OCI-LY1 (cell line): ENCODE data around the gene HERPUD1.

Experiments used
- EZH2 ChIP-seq: fragments of 200-600 bp; sonication (generic), shearing (Covaris generic); IDR thresholded peaks from 2 replicates; pipeline ENCODE4 v1.8.0; 2017; ENCODE audit warnings: borderline replicate concordance, mixed run types, mild to moderate bottlenecking, antibody characterized with exemption, low read length, moderate library complexity, mixed read lengths
- TF ChIP-seq, protein P1 (sequence below): fragments of 200-600 bp; sonication (generic), shearing (Covaris generic); IDR thresholded peaks from 2 replicates; pipeline ENCODE4 v1.5.1; 2017; ENCODE audit warnings: mild to moderate bottlenecking, antibody characterized with exemption, low read length, moderate library complexity, mixed read lengths

DNA sequence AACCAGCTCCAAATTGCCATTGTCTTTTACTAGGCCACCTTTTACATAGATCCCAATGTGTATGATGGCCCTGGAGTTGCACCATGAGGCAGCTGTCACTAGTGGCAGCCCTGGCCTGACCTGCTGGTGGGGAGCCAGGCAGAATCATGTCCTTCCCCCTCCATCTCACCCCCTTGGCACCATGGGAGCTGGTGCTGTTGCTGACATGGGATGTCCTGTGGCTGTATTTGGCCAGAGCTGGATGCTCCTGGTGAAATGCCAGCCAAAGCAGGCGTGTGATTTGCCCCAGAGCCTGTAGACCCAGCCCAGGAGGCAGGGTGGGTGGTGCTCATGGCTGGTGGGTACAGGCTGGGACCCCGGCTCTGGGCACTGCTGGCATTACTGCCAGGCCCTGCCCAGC lies 48.4 kb upstream of the HERPUD1 start:
- TF ChIP-seq, protein P1, sequence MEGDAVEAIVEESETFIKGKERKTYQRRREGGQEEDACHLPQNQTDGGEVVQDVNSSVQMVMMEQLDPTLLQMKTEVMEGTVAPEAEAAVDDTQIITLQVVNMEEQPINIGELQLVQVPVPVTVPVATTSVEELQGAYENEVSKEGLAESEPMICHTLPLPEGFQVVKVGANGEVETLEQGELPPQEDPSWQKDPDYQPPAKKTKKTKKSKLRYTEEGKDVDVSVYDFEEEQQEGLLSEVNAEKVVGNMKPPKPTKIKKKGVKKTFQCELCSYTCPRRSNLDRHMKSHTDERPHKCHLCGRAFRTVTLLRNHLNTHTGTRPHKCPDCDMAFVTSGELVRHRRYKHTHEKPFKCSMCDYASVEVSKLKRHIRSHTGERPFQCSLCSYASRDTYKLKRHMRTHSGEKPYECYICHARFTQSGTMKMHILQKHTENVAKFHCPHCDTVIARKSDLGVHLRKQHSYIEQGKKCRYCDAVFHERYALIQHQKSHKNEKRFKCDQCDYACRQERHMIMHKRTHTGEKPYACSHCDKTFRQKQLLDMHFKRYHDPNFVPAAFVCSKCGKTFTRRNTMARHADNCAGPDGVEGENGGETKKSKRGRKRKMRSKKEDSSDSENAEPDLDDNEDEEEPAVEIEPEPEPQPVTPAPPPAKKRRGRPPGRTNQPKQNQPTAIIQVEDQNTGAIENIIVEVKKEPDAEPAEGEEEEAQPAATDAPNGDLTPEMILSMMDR: no peak
- TF ChIP-seq EZH2: no peak
